ENCODE data around the gene SBF1. TPM values are rescaled to one million over a fixed set of nuclear protein-coding genes. Genes with fewer than 3 reads are reported as not detected.

Gene SBF1
- total RNA-seq, 8 experiments from 2014 or later, result 37.5 to 94.4 (median 60.3) TPM

- H3K27ac ChIP-seq, result no peak overlapping the region
- no peaks in the 10 kb centered on the region for H3K4me1 ChIP-seq (replicated peaks in 1 of 2)
- in situ Hi-C loops (cut with MboI; ENCODE audit: low pct_unique_long_range_greater_than_20kb in 2 of 9, low sequenced_read_pairs in 9 of 9, unreplicated experiment in 9 of 9), result no loop called here
- H3K4me3 ChIP-seq, result no peak overlapping the region
- ATAC-seq (replicated peaks in 6 of 8), result no peak
- 81 to 85% methylated on average over 4 to 5 of the region's 20 CpGs; no CpG with 5 or more reads in 8 of the 10 experiments for whole genome bisulfite sequencing, 10 experiments
These were observed 42.8 kb upstream of the SBF1 start for GRCh38 chr22:50517495-50518260.

GRCh38 chr22:50516891-50517290 lies 42.1 kb upstream of the SBF1 start:
- in situ Hi-C loops (cut with MboI; ENCODE audit: low pct_unique_long_range_greater_than_20kb in 2 of 9, low sequenced_read_pairs in 9 of 9, unreplicated experiment in 9 of 9), result no loop called here
- Histone ChIP-seq H3K4me3 (no peak overlapping the region), H3K27ac (no peak overlapping the region), H3K4me1 (replicated peaks in 1 of 2) (no peaks in the 10 kb centered on the region)
- ATAC-seq (replicated peaks in 6 of 8), result peak in 3 of 8 experiments; percentile 4 to 12 (median 10)
- 60 to 100% (median 83%) methylated on average over 1 to 12 of the region's 16 CpGs; no CpG with 5 or more reads in 5 of the 10 experiments for WGBS, 10 experiments

- ATAC-seq (replicated peaks in 6 of 8), result no peak
- Histone ChIP-seq H3K4me1 (replicated peaks in 1 of 2) (no peaks in the 10 kb centered on the region), H3K4me3 (no peak overlapping the region), H3K27ac (no peak overlapping the region)
- in situ Hi-C loops (cut with MboI; ENCODE audit: low pct_unique_long_range_greater_than_20kb in 2 of 9, low sequenced_read_pairs in 9 of 9, unreplicated experiment in 9 of 9), result no loop called here
- WGBS, 10 experiments, result 88 to 100% (median 95%) methylated on average over 3 to 4 of the region's 8 CpGs; no CpG with 5 or more reads in 7 of the 10 experiments
These were observed 41.2 kb upstream of the SBF1 start for GRCh38 chr22:50516068-50516467.

- ATAC-seq (replicated peaks in 6 of 8), result no peak
- in situ Hi-C loops (cut with MboI; ENCODE audit: low pct_unique_long_range_greater_than_20kb in 2 of 9, low sequenced_read_pairs in 9 of 9, unreplicated experiment in 9 of 9), result no loop called here
- peaks cover 8 to 12% of the 10 kb centered on the region in 2 donors for H3K4me1 ChIP-seq (replicated peaks in 1 of 2)
- no peak overlapping the region for H3K27ac ChIP-seq
- H3K4me3 ChIP-seq, result no peak overlapping the region
- 70 to 100% (median 100%) methylated on average over 1 to 3 of the region's 15 CpGs; no CpG with 5 or more reads in 5 of the 10 experiments for WGBS, 10 experiments
These were observed 38.3 kb upstream of the SBF1 start for GRCh38 chr22:50513175-50513574.

- Histone ChIP-seq H3K4me3 (peak overlapping the region; percentile 70 to 100 (median 91)), H3K27ac (peak overlapping the region; percentile 94 to 98)
- 0 to 19% (median 7%) methylated on average over 1 to 3 of the region's 3 CpGs; no CpG with 5 or more reads in 1 of the 10 experiments for WGBS, 10 experiments
These were observed 34.1 kb upstream of the SBF1 start for GRCh38 chr22:50508897-50509296.

GRCh38 chr22:50507991-50508884 lies 33.4 kb upstream of the SBF1 start, which contains the start of gene NCAPH2:
Gene NCAPH2, plus strand, starts transcription at chr22:50508224. Its CDS starts 114 bp downstream, at chr22:50508338.
- 0 to 29% (median 0%) methylated on average over 1 to 10 of the region's 76 CpGs; no CpG with 5 or more reads in 1 of the 10 experiments for WGBS, 10 experiments
- peak; percentile 65 to 77 (median 72) for ATAC-seq (replicated peaks in 6 of 8)
- peaks cover 14 to 18% of the 10 kb centered on the region in 2 donors for H3K4me1 ChIP-seq (replicated peaks in 1 of 2)
- H3K27ac ChIP-seq, result peak within 1 kb of the TSS; percentile 94 to 98
- peak within 1 kb of the TSS; percentile 80 to 100 (median 98) for H3K4me3 ChIP-seq
- in situ Hi-C loops (cut with MboI; ENCODE audit: low pct_unique_long_range_greater_than_20kb in 2 of 9, low sequenced_read_pairs in 9 of 9, unreplicated experiment in 9 of 9), result no loop called here

More at GRCh38 chr22:50508897-50509296, 34.1 kb upstream of the SBF1 start:
- in situ Hi-C loops (cut with MboI; ENCODE audit: low pct_unique_long_range_greater_than_20kb in 2 of 9, low sequenced_read_pairs in 9 of 9, unreplicated experiment in 9 of 9), result no loop called here
- H3K4me1 ChIP-seq (replicated peaks in 1 of 2), result peaks cover 14 to 18% of the 10 kb centered on the region in 2 donors
- no peak for ATAC-seq (replicated peaks in 6 of 8)

- in situ Hi-C loops (cut with MboI; ENCODE audit: low pct_unique_long_range_greater_than_20kb in 2 of 9, low sequenced_read_pairs in 9 of 9, unreplicated experiment in 9 of 9), result no loop called here
- WGBS, 10 experiments, result 0% methylated on average over 1 of the region's 62 CpGs; no CpG with 5 or more reads in 9 of the 10 experiments
- Histone ChIP-seq H3K4me1 (replicated peaks in 1 of 2) (peaks cover 14 to 18% of the 10 kb centered on the region in 2 donors), H3K4me3 (peak within 1 kb of the TSS; percentile 80 to 100 (median 98)), H3K27ac (peak within 1 kb of the TSS; percentile 94 to 98)
- peak; percentile 71 to 85 (median 72) for ATAC-seq (replicated peaks in 6 of 8)
These were observed 32.7 kb upstream of the SBF1 start, which contains the start of gene LMF2 for GRCh38 chr22:50507421-50507990. Gene LMF2, minus strand, starts transcription at chr22:50507702. Its CDS starts 27 bp downstream, at chr22:50507675.

GRCh38 chr22:50506611-50507420 lies 32.0 kb upstream of the SBF1 start:
- in situ Hi-C loops (cut with MboI; ENCODE audit: low pct_unique_long_range_greater_than_20kb in 2 of 9, low sequenced_read_pairs in 9 of 9, unreplicated experiment in 9 of 9), result no loop called here
- 0 to 35% (median 0%) methylated on average over 1 to 2 of the region's 21 CpGs; no CpG with 5 or more reads in 6 of the 10 experiments for WGBS, 10 experiments
- peak overlapping the region; percentile 89 to 94 for H3K27ac ChIP-seq
- peak; percentile 2 to 12 (median 9) for ATAC-seq (replicated peaks in 6 of 8)
- H3K4me1 ChIP-seq (replicated peaks in 1 of 2), result peaks cover 14 to 18% of the 10 kb centered on the region in 2 donors
- H3K4me3 ChIP-seq, result peak overlapping the region; percentile 80 to 98 (median 95)

- H3K4me3 ChIP-seq, result peak overlapping the region; percentile 80 to 98 (median 95)
- H3K27ac ChIP-seq, result no peak overlapping the region
- in situ Hi-C loops (cut with MboI; ENCODE audit: low pct_unique_long_range_greater_than_20kb in 2 of 9, low sequenced_read_pairs in 9 of 9, unreplicated experiment in 9 of 9), result no loop called here
- peaks cover 14 to 18% of the 10 kb centered on the region in 2 donors for H3K4me1 ChIP-seq (replicated peaks in 1 of 2)
- ATAC-seq (replicated peaks in 6 of 8), result no peak
- 80 to 100% (median 96%) methylated on average over 1 to 13 of the region's 41 CpGs; no CpG with 5 or more reads in 5 of the 10 experiments for WGBS, 10 experiments
These were observed 31.2 kb upstream of the SBF1 start for GRCh38 chr22:50505776-50506610.

- 92 to 100% (median 100%) methylated on average over 1 to 4 of the region's 14 CpGs; no CpG with 5 or more reads in 7 of the 10 experiments for WGBS, 10 experiments
- H3K4me1 ChIP-seq (replicated peaks in 1 of 2), result peaks cover 14 to 18% of the 10 kb centered on the region in 2 donors
- no peak overlapping the region for H3K27ac ChIP-seq
- no peak overlapping the region for H3K4me3 ChIP-seq
- in situ Hi-C loops (cut with MboI; ENCODE audit: low pct_unique_long_range_greater_than_20kb in 2 of 9, low sequenced_read_pairs in 9 of 9, unreplicated experiment in 9 of 9), result no loop called here
- no peak for ATAC-seq (replicated peaks in 6 of 8)
These were observed 30.5 kb upstream of the SBF1 start for GRCh38 chr22:50505276-50505775.
